ENCODE data around the gene CADPS. TPM values are rescaled to one million over a fixed set of nuclear protein-coding genes. Genes with fewer than 3 reads are reported as not detected.

Gene CADPS
- total RNA-seq, 1 donor from 2014 or later = 149 TPM

GRCh38 chr3:62621176-62621575 lies 254.0 kb downstream of the CADPS start:
- TF ChIP-seq, protein P1, sequence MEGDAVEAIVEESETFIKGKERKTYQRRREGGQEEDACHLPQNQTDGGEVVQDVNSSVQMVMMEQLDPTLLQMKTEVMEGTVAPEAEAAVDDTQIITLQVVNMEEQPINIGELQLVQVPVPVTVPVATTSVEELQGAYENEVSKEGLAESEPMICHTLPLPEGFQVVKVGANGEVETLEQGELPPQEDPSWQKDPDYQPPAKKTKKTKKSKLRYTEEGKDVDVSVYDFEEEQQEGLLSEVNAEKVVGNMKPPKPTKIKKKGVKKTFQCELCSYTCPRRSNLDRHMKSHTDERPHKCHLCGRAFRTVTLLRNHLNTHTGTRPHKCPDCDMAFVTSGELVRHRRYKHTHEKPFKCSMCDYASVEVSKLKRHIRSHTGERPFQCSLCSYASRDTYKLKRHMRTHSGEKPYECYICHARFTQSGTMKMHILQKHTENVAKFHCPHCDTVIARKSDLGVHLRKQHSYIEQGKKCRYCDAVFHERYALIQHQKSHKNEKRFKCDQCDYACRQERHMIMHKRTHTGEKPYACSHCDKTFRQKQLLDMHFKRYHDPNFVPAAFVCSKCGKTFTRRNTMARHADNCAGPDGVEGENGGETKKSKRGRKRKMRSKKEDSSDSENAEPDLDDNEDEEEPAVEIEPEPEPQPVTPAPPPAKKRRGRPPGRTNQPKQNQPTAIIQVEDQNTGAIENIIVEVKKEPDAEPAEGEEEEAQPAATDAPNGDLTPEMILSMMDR (IDR thresholded peaks at IDR 0.05; ENCODE audit: unreplicated experiment) = no peak
- DNase-seq (ENCODE audit: low spot score, unreplicated experiment) = no peak
- H3K36me3 Mint-ChIP-seq (ENCODE audit: insufficient read depth) = peaks cover 3% of the 10 kb centered on the region
- H3K9me3 Mint-ChIP-seq (ENCODE audit: low read depth) = no peaks in the 10 kb centered on the region
- H3K4me1 Mint-ChIP-seq (ENCODE audit: low read depth) = peaks cover 15% of the 10 kb centered on the region
- H3K27ac Mint-ChIP-seq = no peak overlapping the region
- no peaks in the 10 kb centered on the region for H3K27me3 Mint-ChIP-seq
- no peak overlapping the region for H3K4me3 Mint-ChIP-seq (ENCODE audit: low read depth)

DNA sequence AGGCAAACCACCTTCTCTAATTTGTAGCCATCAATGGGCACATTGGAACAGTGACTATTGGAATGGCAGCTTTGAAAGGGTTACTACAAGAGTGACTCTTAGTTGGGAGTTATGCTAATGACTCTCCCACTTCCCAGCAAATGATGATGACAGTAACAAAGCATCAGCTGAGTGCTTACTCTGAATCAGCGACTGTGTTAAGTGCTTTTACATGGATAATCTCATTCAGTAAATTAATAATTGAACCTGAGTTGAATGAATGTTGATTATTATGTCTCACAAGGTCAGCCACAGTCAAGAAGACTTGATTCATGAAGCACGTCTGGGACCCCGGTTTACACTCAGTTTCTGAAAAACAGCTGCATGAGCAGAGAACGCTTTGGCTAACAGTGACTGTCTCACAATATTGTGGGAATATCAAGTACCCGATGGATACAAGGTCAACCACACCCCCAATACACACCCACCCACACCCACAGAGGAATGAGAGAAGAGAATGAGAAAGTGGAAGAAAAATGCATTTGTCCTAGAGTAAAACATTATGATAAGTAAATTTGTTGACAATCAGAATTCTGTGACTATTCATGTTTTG lies 259.9 kb downstream of the CADPS start:
- DNase-seq (ENCODE audit: low spot score, unreplicated experiment) = no peak
- Mint-ChIP-seq H3K27me3 (no peaks in the 10 kb centered on the region), H3K4me1 (ENCODE audit: low read depth) (peaks cover 7% of the 10 kb centered on the region), H3K4me3 (ENCODE audit: low read depth) (no peak overlapping the region), H3K27ac (no peak overlapping the region), H3K36me3 (ENCODE audit: insufficient read depth) (no peaks in the 10 kb centered on the region), H3K9me3 (ENCODE audit: low read depth) (no peaks in the 10 kb centered on the region)
- TF ChIP-seq, protein P1 (IDR thresholded peaks at IDR 0.05; ENCODE audit: unreplicated experiment) = no peak

DNA sequence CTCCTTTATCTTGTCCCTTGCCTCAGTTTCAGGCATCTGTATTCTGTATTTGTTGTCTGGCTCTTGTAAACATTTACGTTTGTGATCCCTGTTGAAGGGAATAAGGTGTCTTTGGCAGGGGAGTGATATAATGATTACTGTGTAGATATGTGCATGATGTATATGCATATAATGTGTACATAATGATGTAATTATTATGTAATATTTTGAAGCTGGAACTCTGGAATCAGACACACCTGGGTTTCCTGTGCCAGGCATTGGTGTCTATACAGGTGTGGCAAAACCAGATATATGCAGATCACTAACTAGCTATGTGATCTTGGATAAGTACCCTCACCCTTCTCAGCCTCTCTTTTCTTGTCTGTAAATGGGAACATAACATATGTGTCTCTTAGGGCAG lies 260.7 kb downstream of the CADPS start:
- H3K4me3 Mint-ChIP-seq (ENCODE audit: low read depth) = no peak overlapping the region
- H3K4me1 Mint-ChIP-seq (ENCODE audit: low read depth) = peaks cover under 1% of the 10 kb centered on the region
- no peaks in the 10 kb centered on the region for H3K36me3 Mint-ChIP-seq (ENCODE audit: insufficient read depth)
- H3K9me3 Mint-ChIP-seq (ENCODE audit: low read depth) = no peaks in the 10 kb centered on the region
- DNase-seq (ENCODE audit: low spot score, unreplicated experiment) = no peak
- no peak overlapping the region for H3K27ac Mint-ChIP-seq
- TF ChIP-seq, protein P1 (IDR thresholded peaks at IDR 0.05; ENCODE audit: unreplicated experiment) = no peak
- H3K27me3 Mint-ChIP-seq = no peaks in the 10 kb centered on the region

DNA sequence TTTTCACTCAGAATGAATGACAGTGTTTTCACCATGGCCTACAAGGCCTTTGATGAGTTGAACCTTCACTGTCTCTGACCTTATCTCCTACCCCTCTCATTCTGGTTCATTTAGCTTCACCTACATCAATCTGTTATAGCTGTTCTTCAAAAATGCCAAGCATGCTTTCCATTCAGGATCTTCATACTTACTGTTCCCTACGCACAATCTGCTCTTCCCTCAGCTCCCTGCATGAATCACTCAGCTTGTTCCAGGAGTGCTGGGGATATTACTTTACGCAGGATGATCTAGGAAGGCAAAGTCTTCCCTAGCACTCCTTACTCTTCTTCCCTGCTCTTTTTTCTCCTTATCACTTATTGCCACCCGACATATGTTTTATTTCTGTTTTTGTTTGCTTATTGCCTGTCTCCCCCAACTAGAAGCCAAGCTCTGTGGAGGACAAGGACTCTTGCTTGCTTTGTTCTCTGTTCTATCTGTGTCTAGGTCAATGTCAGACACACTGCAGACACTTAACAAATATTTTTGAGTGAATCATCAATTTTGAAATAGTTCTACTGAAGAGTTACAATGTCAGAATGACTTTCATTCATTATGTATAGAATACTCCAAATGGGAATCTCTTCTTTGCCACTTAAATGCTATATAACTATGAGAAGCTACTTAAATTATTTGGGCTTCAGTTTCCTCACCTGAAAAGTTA lies 263.5 kb downstream of the CADPS start:
- Mint-ChIP-seq H3K27ac (no peak overlapping the region), H3K4me1 (ENCODE audit: low read depth) (no peaks in the 10 kb centered on the region)
- DNase-seq (ENCODE audit: low spot score, unreplicated experiment) = no peak

DNA sequence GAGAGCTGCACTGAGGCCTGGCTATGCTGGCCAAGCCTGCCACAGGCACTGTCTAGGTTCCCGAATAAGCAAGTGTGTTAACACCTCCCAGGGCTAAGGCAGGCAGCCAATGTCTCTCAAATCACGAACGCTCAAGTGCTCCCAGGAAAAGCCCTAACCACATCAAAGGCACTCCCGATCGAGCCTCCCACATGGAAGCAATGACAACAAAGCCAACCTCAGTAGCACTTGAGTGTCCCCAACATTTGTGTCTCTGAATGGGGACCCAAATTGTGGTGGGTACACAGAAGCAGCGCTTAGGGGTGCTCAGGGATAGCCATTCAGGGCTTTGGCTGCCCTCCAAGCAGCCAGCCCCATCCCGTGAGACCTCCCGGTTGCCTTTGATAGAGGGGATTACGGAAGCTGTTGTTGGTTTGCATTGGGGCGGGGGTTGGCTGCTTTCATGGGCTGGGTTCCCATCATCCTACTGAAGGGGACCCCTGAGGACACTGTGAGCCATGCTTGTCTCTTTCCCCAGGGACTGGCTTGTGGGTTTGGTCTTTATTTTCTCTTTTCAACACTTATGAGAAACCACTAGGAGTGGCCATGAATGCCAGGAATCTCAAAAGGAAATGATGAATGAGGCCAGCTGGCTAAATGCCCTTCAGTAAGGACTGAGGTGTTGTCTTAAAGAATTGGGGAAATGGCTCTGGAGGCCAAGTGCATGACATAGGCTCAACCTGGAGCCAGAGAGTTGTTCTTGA lies 267.8 kb downstream of the CADPS start:
- TF ChIP-seq, protein P1 (IDR thresholded peaks at IDR 0.05; ENCODE audit: unreplicated experiment) = no peak
- peaks cover 7% of the 10 kb centered on the region for H3K4me1 Mint-ChIP-seq (ENCODE audit: low read depth)
- no peaks in the 10 kb centered on the region for H3K9me3 Mint-ChIP-seq (ENCODE audit: low read depth)
- H3K36me3 Mint-ChIP-seq (ENCODE audit: insufficient read depth) = peaks cover 1% of the 10 kb centered on the region
- H3K27me3 Mint-ChIP-seq = no peaks in the 10 kb centered on the region
- H3K27ac Mint-ChIP-seq = no peak overlapping the region
- DNase-seq (ENCODE audit: low spot score, unreplicated experiment) = no peak
- no peak overlapping the region for H3K4me3 Mint-ChIP-seq (ENCODE audit: low read depth)

More for the DNA sequence above, 263.5 kb downstream of the CADPS start:
- TF ChIP-seq, protein P1 (IDR thresholded peaks at IDR 0.05; ENCODE audit: unreplicated experiment) = no peak
- Mint-ChIP-seq H3K27me3 (no peaks in the 10 kb centered on the region), H3K4me3 (ENCODE audit: low read depth) (no peak overlapping the region), H3K9me3 (ENCODE audit: low read depth) (no peaks in the 10 kb centered on the region), H3K36me3 (ENCODE audit: insufficient read depth) (peaks cover 1% of the 10 kb centered on the region)

Measured in progenitor cell of endocrine pancreas (in vitro differentiated cells).